Kasumi-1 (cell line): ENCODE results near the gene SRGAP1.
A peak's percentile ranks its signal among the peaks of the same experiment; 100 is the strongest.
"Not testable (repeated sequence)": the region's sequence is repeated elsewhere in the genome, so short reads cannot be mapped to it uniquely, and the experiment has no call there.

Source experiments
- DNase-seq, 2 experiments: peaks; one replicate each; lab custom pipeline; 2025; lab: John Stamatoyannopoulos, UW

The SRGAP1 gene

DNA sequence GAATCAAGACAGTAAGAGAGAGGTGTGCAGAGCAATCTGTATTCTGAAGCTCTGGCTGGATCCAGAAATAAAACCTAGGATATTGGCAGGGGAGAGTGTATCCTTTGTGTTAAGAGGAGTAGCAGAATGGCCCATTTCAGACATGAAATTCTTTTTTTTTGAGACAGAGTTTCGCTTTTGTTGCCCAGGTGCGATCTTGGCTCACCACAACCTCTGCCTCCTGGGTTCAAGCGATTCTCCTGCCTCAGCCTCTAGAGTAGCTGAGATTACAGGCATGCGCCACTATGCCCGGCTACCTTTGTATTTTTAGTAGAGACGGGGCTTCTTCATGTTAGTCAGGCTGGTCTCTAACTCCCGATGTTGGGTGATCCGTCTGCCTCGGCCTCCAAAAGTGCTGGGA is 6.1 kb upstream of the SRGAP1 start:
- no peak for DNase-seq

DNA sequence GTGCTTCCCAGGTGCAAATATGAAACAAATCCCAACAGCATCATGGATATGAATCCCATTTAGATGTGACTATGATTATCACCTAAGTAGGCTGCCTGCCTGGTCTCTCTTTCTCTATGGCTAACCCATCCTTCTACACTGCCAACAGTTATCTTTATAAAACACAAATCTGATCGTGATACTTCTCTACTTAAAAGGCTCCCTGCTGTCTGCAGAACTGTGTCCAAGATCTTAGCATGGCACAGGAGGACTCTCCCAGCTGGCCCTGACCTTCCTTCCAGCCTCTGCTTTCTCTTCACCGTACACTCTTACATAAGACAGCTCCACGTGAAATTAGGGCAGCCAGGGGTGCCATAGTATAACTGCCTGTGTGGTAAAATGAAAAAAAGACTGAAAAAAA is 3.5 kb upstream of the SRGAP1 start:
- DNase-seq, result no peak

DNA sequence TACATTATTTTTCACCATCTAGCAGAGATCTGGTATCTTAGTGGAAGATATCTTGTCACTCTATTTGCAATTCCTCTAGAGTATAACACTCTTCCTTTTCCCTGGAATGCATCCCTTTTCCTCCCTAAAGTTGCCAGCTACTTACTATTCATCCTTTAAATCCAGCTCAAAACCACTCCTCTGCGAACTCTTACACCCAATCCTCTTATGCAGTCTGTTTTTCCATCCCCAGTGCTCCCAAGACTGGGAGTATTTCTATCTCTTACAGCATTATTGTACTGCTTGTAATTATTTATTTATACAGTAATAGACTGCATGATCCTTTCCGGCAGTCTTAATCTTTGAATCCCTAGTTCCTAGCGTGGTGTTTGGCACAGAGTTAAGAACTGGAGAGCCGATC is 2.9 kb upstream of the SRGAP1 start:
- no peak for DNase-seq

DNA sequence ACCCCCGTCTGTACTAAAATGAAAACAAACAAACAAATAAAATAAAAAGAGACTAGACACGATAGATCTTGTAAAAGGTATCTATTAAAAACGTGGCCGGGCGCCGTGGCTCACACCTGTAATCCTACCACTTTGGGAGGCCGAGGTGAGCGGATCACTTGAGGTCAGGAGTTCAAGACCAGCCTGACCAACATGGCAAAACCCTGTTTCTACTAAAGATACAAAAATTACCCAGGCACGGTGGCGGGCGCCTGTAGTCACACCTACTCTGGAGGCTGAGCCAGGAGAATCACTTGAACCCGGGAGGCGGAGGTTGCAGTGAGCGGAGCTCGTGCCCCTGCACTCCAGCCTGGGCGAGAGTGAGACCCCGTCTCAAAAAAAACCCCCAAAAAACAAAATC is 1.8 kb upstream of the SRGAP1 start:
- DNase-seq, result not testable (repeated sequence)

DNA sequence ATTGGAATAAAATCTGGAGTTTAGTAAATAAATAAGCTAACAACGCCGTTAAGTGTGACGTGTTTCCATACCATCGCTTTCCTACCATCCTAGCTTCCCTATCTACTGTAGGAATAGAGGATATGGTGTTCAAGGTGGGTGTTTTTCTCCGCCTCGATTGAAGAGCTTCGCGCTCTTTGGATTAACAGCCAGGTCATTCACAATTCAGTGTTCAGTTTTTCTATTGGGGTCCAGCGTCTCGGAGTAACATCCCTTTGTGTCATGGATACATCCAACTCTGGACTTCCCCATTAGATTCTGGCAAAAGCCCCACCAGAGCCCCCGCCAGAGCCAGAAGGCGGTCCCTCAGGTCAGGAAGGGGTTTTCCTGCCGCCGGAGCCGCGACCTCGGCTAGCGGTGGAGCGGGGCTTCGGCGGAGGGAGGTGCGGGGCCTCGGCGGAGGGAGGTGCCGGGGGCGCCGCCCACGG is 1.2 kb upstream of the SRGAP1 start:
- DNase-seq, result no peak

DNA sequence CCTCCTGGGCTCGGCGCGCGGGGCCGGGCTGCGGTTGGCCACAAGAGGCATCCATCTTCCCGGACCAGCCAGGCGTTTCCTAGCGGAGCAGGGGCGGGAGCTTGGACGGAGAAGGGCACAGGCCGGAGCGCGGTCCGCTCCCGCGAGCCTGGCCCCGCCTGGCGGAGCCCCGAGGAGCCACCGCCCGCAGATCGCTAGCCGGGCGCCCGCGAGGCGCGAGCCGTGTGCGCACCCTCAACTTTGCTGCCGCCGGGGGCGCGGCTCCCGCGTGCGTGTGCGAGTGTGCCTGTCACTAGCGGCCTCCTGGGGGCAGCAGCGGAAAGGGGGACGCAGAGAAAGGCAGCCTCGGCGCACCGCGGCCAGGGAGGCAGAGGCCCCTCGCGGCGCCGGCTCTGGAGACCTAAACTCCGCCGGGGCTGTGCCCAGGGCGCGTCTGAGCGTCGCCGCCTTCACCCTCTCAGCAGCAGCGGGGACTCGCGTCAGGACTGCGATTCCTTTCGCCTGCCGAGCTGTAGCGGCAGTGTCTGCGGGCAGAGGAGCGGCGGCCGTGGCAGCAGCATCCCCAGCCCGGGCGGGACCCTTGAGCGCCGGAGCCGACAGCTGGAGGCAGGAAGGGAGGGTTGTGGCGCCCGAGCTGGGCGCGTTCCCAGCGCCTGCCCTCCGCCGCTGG is 644 bp upstream of the SRGAP1 start:
- DNase-seq, result peak; percentile 77 to 78

DNA sequence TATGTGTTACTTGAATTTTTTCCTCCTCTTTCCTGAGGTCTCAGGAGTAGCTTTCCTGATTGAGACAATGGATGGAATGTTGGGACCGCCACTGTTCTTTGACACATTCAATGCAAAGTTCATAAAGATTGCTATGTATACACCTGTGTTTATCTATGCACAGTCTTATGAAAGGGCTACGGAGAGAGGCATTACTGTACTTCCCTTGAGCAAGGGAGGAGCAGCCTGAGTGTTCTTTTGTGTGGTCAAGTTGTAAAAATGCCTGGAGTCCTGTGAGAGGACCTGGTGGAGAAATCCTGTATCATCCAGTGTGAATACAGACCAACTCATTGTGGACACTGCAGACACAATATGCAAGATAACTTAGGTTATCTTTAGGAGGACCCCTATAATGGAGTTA is 1.2 kb downstream of the SRGAP1 start:
- DNase-seq, result no peak

DNA sequence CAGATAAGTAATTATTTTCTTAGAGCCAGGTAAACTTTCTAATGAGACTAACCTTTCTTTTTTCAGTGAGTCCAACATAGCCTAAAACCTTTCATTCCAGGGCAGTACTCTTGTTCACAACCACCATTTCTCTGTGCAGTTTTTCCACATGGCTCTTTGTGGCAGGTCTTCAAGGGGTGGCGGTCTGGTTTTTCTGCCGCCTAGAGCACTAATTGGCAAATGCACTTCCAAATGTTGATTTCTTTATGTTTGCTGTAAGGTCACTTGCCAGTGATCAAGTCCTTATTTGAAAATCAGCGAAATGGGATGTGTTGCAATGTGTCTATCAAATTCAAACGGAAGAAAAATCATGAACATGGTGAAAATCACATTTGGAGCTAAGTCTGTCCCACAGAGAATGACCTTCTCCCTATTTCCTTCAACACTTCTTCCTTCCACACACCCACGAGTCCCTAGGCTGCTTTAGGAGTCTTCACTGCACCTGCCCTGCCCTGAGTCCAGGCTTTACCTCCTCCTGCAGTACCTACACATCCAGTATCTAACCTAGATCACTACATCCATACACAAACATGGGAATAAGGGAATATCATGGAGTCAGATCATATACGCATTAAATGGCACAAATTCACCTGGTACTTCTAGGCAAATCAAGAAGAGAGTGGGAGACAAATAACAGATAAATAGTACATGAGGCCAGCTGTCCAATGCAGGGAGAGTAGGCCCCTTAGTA is 1.9 kb downstream of the SRGAP1 start:
- DNase-seq, result no peak

DNA sequence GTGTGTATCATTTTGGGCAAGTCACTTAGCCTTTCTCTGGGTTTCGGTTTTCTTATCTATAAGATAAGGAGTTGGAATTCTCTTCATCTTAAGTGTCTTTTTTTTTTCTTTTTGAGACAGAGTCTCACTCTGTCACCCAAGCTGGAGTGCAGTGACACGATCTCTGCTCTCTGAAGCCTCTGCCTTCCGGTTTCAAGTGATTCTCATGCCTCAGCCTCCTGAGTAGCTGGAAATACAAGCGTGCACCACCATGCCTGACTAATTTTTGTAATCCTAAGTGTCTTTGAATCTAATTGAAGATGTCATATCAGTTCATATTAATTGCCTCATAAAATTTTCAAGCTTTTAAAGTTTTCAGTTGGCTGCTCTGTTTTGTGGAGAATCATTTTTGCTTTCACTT is 4.0 kb downstream of the SRGAP1 start:
- DNase-seq, result no peak

DNA sequence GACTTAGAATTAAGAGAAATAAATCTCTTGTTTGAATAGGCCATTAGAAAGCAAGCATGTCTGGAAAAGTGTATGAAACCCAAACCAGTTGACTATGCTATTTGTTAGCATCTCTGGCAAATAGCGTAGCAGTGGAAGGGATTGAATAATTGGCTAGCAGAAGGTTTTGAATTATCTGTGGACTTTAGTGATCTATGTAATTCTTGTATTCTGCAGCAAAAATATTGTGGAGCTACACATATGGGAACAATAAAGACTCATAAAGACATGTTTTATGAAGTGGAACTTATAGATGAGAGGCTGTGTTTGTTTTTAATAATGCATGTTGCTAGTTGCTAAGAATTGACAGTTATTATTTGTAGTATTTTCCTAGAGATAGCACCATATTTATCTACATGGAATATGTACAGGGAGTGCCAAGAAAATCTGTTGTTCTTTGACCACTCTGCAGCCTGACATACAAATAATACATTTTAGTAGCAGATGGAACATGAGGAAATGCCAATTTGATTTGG is 4.7 kb downstream of the SRGAP1 start:
- no peak for DNase-seq

DNA sequence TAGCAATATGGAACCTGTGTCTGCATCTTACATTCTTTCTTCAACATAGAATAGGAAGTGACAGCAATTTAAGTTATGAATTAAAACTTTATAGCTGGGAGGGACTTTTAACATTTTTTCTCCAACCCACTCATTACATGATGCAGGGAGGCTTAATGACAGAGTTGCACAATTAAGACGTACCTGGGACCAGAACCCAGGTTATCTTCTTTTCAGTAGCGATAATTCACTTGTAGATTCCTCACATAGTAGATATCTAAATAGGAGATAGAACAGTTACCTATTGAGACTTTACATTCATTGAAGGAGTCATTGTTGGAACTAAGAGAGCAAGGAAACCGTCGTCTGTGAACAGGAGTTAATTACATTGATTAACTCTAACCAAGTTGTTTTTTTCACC is 5.1 kb downstream of the SRGAP1 start:
- DNase-seq, result no peak

DNA sequence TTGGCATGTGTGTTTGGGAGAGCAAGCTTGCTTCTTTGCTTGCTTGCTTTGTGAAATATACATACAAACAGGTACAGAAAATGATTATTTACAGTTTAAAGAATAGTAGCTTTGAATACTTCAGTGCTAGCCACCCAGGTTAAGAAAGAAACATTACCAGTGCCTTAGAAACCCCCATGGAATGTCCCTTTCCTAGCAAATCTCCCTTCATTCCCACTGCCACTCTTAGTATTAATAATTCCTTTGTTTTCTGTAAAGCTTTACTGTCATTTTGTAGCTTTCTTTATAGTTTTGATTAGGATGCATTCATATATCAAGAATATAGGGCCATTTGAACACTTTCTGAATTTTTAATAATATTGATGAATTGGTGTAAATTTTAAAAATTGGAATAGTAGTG is 9.5 kb downstream of the SRGAP1 start:
- DNase-seq, result no peak

DNA sequence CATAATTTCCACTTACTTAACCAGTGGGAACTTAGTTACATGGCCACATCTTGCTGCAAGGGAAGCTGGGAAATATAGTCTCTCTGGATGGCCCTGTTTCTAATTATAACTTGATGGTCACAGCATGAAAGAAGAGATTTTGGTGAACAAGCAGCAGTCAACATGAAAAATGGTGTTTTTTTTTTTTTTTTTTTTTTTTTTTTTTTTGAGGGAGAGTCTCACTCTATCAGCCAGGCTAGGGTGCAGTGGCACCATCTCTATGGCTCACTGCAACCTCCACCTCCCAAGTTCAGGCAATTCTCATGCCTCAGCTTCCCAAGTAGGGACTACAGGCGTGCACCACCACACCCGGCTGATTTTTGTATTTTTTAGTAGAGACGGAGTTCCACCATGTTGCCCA is 10.8 kb downstream of the SRGAP1 start:
- DNase-seq, result no peak

DNA sequence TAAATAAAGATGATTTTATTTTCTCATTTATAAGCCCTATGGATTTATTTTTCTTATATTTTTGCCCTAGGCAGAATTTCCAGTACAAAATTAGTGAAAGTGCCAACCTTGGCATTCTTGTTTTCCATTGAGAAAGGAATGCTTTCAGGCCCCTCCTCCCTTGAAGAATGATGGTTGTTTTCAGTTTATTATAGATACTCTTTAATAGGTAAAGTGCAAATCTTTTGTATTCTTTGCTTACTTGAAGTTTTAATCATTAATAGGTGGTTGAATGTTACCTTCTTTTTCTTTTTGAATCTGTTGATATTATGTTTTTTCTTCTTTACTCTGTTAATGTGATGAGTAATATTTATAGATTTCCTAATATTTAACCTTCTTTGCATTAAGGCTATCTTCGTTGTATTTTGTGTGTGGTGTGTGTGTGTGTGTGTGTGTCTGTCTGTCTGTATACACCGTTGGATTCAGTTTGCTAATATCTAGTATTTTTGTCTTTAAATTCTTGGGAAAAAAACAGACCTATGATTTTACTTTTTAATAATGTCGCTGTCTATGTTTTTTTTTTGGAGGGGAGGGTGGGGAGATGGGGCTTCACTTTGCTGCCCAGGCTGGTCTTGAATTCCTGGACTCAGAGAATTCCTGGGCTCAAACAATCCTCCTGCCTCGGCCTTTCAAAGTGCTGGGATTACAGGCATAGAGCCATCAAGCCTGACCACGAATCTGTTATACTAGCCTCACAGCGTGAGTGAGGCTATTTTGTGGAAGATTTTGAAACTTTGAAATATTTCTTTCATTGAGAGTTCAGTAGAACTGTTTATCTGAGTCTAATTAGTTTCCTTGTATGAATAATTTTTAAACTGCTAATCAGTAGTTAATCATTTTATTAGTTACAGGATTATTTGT is 13.5 kb downstream of the SRGAP1 start:
- no peak for DNase-seq

DNA sequence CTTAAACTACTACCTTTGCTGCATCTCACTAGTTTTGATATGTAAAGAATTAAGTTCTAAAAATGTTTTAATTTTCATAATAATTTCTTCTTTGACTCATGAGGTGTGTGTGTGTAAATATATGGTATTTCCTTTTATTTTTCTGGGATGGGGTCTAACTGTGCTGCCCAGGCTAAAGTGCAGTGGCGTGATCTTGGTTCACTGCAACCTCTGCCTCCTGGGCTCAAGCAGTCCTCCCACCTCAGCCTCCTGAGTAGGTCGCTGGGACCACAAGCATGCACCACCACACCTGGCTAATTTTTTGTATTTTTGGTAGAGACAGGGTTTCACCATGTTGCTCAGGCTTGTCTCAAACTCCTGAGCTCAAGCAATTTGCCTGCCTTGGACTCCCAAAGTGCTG is 15.4 kb downstream of the SRGAP1 start:
- DNase-seq, result not testable (repeated sequence)

DNA sequence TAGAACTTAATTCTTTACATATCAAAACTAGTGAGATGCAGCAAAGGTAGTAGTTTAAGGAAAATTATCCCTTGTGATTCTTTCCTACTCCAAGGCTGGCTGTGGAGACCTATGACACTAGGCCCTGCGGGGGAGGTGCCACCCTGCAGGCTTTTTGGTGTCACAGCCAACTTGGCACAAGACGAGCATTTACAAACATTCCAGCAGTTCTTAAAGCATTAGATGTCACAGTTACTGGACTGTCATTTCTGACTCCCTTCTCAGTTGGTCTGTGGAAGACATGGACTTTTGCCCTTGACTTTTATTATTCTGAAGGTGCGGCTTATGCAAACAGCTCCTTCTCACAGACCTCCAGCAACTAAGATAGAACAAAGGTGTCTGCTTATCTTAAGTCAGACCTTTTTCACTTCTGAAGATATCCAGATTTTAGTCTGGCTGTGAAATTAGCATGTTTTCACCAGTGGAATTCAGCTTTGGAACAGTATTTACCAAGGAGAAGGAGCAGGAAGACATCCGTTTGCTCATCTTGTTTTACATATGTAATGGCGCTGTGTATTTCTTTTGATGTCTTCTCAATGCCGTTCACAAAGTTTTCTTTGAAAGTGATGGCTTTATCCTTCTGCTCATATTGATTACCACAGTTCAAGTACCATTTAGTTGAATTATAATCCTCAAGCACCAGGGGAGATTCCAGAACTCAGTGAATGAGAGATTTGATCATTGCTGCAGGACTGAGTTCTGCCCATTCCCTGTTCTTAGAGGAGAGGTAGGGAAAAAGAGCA is 17.9 kb downstream of the SRGAP1 start:
- no peak for DNase-seq

DNA sequence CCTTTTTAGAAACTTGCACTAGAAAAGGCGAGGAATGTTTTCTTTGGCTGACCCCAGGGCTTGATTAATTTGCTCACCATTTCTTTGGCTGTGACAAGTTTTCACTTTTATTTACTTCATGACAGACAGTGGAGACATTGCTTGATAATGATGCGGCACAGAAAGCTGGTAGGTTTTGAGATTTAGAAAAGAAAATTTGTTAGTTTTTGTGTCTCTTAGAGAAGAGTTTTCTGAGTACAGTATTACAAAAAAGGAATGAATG is 18.4 kb downstream of the SRGAP1 start:
- no peak for DNase-seq

DNA sequence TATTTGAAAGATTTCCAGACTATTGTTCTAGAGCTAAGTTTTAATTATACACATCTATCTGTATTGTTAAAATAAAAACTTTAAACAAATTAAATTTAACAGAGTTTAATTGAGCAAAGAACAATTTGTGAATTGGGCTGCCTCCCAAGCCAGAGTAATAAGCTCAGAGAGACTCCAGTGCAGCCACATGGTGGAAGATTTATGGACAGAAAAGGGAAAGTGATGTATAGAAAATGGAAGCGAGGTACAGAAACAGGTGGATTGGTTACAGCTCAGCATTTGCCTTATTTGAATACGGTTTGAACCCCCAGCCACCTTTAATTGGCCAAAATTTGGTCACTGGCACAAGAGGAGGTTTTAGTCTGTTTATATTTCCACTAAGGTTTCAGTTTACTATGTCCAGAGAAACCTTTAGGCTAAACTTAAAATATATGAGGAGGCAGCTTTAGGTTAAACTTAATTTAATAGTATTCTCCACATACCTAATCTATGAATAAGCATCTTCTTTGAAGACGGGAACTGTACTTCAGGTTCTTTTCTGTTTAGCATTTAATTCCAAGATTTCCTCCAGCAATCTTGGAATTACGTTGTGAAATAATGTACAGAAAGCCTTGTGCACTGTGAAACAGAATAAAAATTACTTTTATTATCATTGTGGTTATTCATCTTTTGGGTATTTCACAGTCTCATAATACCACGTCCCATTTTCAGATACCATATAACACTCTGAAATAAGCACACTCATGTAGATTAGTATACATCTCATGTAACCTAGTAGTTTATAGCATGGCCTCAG is 19.4 kb downstream of the SRGAP1 start:
- no peak for DNase-seq

DNA sequence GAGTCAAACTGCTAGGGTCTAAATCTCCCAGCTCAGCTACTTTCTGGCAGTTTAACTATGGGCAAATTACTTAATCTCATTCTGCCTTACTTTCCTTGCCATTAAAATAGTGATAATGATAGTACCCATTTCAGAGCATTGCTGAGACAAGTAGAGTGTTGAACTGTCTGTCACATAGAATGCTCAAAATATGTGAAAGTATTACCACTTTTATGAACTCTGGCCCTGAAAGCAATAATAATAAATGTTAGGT is 19.9 kb downstream of the SRGAP1 start:
- no peak for DNase-seq

DNA sequence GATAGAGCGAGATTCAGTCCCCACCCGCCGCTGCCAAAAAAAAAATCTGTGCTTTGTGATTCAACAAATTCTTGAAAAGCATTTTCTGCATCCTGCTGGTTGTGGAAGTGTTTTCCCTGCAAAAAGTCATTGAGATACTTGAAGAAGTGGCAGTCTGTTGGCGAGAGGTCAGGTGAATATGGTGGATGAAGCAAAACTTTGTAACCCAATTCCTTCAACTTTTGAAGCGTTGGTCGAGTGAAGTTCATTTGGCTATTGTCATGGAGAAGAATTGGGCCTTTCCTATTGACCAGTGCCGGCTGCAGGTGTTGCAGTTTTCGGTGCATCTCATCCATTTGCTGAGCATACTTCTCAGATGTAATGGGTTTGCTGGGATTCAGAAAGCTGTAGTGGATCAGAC is 20.9 kb downstream of the SRGAP1 start:
- no peak for DNase-seq

DNA sequence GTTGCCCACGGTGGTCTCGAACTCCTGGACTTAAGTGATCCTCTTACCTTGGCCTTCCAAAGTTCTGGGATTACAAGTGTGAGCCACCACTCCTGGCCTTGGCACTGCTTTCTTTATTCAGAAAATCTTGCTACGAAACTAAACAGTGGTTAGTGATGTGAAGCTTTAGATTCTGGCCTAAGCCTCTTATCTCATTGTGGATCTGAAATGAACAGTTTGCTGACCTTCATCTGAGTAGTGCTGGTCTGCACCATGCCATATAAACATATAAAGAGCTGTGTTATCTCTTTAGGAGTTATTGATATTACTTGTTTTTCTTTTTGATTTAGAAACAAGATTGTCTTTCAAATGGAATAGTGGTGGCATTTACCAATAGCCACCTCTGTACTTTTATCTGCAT is 22.6 kb downstream of the SRGAP1 start:
- DNase-seq, result no peak

DNA sequence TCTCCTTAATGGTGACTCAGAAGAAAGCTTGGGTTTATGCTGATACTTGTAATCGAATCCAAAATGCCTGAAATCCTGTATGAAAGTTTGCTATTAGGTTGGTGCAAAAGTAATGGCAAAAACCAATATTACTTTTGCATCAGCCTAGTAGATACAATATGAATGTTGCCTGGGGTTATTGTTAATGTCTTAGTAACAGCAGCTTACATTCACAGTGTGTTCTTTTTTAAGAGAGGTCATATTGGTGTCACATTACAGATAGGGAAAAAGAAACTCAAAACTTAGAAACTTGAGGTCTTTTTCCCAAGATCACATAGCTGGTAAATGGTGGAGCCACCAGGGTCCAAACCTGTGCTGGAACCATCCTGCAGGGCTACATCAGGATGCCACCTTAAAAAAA is 25.2 kb downstream of the SRGAP1 start:
- no peak for DNase-seq
